T-helper 2 cell treated with Interferon-gamma antibody and Interleukin-4, amounts not matched to agents 100 ng/mL and 5 ng/mL, for 36 hours (primary cell): ENCODE measurements around the gene KLB. TPM values are rescaled to one million over a fixed set of nuclear protein-coding genes. Genes with fewer than 3 reads are reported as not detected.
"Not testable (repeated sequence)": the region's sequence is repeated elsewhere in the genome, so short reads cannot be mapped to it uniquely, and the experiment has no call there.

Experiments used
- intact Hi-C: fragments of 100-400 bp; cut with micrococcal nuclease; formaldehyde crosslinking; loops from one replicate; pipeline ENCODE4 v1.15.1; 2023
- total RNA-seq: library from RNA; stranded (reverse); gene quantifications from 2 replicates; pipeline ENCODE4 v1.2.3, GENCODE V29; 2022

KLB gene
- total RNA-seq, 1 donor from 2014 or later: not detected

DNA sequence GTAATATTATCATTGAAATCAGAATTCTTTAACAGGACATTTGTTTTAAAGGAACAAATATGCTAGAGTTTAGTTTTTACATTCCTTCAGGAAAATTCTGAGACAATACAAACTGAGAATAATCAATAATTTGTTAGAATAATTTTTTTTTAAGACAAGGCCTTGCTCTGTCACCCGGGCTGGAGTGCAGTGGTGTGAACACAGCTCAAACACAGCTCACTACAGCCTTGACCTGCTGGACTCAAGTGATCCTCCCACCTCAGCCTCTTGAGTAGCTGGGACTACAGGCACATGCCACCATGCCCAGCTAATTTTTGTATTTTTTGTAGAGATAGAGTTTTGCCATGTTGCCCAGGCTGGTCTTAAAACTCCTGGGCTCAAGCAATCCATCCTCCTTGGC lies 18.6 kb downstream of the KLB start:
- intact Hi-C loops: not testable (repeated sequence)

DNA sequence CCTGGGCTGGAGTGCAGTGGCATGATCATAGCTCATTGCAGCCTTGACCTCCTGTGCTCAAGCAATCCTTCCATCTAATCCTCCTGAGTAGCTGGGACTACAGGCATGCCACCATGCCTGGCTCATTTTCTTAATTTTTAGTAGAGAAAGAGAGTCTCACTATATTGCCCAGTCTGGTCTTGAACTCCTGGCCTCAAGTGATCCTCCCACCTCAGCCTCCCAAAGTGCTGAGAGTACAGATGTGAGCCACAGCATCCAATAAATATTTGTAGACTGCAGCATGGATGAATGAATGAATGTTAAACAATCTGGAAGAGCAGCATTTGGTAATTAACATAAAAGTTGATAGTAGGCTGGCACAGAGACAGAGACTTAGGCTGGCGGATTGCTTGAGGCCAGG lies 20.0 kb downstream of the KLB start:
- intact Hi-C loops: no loop called here

DNA sequence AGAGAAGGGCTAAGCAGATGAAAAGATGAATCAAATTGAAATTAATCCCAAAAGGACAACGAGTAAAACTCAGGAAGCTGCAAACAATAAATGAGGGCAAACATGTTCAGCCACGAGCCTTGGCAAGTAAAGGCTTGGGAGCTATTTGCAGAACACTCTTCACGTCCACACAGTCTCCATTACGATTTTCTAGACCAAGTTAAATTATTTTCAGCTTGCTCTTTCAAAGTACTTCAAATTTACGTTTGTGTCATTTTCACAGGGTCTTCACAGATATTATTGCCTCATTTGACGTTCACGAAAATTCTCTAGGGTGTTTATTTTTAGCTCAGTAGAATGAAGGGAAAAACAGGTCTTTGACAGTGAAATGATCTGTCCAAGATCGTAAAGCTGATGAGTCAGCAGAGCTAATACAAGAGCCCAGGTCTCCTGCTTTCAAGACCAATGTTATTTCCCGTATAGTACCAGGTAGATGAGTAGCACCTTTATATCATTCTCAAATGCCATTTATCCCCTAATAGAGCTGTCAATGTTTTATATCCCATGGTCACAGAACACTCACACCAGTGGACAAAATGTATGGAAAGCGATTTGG lies 20.9 kb downstream of the KLB start:
- intact Hi-C loops: no loop called here

DNA sequence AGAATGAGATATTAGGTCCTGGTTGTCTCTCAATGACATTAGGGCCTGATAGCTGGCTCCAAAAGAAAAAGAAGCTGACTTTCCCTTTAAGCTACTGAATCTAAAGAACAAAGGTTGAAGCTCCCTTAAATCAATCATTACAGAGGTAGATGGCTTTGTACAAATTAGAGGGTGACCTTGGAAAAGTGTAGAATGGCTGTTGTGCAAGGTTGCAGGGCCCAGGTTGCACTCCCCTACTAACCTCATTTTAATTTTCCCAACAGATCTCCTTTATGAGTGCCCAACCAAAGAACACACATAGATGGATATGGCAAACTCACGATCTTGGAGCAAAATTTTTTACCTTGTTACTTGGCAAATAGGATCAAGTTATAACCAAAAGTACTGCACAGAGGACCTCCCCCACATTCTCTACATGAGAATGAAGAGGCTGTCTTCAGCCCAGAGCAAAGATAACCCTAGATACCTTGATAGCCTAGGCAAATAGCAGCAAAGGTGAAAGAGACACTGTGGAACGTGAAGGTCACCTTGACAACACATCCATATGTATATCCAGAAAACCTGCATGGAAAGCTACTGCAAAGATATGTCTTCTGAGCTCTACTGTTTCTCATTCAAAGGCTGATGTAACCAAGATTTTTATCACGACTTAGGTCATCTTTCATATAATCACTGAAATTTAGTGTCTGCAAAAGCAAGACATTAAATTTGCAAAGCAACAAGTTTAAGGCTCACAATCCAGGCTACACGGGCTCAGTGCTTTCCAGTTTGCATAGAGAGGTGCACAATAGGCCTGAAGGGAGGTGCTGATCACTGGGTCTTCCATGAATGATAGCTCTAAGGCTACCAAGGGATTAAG lies 23.0 kb downstream of the KLB start:
- intact Hi-C loops: no loop called here

DNA sequence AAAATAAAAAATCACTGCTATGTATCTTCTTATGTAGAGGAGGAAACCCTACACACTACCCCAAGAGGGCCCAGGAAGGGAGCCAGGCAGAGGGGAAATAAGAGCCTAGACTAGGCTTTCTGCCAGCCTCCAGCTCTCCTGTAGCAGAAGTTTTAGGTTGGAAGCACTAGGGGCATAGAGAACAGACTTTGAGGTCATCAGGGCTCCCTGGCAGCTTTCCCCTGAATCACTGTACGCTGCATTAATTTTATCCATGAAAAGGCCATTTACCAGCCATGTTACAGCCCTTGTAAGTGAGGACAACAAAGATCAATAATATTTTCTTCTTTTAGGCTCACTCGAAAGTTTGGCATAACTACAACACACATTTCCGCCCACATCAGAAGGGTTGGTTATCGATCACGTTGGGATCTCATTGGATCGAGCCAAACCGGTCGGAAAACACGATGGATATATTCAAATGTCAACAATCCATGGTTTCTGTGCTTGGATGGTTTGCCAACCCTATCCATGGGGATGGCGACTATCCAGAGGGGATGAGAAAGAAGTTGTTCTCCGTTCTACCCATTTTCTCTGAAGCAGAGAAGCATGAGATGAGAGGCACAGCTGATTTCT lies 27.3 kb downstream of the KLB start:
- intact Hi-C loops: no loop called here

DNA sequence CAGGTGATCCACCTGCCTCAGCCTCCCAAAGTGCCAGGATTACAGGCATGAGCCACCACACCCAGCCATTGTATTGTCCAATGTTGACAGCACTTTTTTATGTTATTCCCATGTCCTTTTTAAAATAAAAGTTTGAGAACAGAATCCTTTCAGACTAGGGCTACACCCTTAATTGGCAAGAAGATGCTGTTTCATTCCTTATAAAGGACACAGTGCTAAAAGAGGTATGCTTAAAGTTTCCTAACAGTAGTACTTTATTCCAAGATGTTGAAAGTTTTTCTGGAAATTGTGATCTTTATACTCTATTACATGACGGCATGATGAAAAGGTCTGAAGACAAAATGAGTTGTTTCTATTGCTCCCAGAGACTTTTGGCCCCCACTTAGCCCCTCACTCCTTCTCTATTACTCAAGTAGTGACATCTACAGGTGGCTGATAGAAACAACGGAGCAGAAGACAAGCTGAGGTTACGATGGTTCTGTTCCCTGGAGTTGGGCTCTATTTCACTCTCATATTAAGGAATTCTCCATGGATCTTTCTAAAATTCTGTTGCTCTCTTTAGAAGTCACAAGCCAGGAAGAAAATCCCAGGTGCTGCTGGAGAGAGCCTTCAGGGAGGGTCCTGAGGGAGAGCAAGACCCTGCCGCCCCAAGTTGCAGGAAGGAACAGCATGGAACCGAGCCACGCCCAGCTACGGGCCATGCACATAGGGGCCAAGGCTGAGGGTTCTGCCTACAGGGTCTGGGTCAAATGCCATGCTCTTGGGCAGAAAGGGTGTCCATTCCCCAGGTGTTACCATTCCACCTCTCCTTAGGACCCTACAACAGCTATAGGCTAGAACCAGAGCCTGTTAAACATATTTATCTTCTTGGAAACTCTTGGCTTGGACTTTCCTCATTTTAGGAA lies 29.2 kb downstream of the KLB start:
- intact Hi-C loops: no loop called here

DNA sequence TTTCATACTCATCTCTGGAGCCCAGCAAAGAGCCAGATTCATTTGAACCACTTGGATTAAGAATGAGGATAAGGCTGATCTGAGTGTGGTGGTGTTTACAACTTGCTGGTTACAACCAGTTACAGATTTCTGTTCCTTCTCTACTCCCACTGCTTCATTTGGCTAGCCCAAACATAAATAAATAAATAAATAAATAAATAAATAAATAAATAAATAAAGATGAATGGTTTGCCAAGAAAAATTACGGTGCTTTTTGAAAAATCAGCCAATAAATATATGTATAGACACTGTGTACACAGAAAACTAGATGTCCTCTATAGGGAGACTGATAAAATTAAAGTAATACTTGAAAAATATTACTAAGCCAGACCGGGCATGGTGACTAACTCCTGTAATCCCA lies 34.9 kb downstream of the KLB start:
- intact Hi-C loops: no loop called here

DNA sequence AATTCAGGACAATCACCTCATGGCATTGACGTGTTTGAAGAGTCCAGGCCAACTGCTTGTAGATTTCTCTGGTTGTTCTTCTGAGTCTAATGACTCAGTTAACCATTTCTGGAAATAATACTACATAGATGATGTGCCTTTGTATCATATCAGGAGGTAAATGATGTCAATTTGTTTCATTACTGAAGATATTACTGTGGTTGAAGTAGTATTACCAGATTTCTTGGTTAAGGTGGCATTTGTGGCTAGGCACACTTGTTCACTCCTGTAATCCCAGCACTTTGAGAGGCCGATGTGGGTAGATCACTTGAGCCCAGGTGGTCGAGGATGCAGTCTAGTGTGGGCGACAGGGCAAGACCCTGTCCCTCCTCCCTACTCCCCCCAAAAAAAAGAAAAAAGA lies 36.3 kb downstream of the KLB start:
- intact Hi-C loops: no loop called here

DNA sequence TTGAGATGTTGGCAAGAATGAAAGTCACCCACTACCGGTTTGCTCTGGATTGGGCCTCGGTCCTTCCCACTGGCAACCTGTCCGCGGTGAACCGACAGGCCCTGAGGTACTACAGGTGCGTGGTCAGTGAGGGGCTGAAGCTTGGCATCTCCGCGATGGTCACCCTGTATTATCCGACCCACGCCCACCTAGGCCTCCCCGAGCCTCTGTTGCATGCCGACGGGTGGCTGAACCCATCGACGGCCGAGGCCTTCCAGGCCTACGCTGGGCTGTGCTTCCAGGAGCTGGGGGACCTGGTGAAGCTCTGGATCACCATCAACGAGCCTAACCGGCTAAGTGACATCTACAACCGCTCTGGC lies 39.7 kb downstream of the KLB start:
- intact Hi-C loops: no loop called here

DNA sequence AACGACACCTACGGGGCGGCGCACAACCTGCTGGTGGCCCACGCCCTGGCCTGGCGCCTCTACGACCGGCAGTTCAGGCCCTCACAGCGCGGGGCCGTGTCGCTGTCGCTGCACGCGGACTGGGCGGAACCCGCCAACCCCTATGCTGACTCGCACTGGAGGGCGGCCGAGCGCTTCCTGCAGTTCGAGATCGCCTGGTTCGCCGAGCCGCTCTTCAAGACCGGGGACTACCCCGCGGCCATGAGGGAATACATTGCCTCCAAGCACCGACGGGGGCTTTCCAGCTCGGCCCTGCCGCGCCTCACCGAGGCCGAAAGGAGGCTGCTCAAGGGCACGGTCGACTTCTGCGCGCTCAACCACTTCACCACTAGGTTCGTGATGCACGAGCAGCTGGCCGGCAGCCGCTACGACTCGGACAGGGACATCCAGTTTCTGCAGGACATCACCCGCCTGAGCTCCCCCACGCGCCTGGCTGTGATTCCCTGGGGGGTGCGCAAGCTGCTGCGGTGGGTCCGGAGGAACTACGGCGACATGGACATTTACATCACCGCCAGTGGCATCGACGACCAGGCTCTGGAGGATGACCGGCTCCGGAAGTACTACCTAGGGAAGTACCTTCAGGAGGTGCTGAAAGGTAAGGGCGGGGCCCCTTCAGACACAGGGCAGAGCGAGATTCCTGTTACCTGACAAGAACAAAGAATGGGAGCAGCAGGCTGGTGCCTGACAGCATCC lies 40.3 kb downstream of the KLB start:
- intact Hi-C loops: no loop called here

DNA sequence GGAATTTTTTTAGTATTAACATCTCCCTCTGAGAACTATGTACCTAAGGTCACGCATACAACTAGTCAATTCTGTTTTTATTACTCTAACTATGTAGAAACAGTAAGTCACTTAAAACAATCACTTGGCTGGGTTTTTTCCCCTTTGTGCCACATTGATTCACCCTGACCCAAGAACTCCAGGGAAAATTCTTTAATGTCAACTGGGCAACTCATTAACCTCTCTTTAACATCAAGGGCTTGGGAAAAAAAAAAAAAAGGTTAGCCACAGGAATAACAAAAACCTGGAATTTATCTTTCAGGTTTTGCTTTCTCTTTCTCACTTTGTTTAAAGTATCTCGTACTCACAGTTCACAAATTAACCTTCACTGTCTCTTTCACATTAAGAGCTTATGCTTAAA lies 43.9 kb downstream of the KLB start:
- intact Hi-C loops: loop anchor here (10.0 kb wide), 1 partner anchor 406 kb away; no protein-coding TSS in a partner anchor

DNA sequence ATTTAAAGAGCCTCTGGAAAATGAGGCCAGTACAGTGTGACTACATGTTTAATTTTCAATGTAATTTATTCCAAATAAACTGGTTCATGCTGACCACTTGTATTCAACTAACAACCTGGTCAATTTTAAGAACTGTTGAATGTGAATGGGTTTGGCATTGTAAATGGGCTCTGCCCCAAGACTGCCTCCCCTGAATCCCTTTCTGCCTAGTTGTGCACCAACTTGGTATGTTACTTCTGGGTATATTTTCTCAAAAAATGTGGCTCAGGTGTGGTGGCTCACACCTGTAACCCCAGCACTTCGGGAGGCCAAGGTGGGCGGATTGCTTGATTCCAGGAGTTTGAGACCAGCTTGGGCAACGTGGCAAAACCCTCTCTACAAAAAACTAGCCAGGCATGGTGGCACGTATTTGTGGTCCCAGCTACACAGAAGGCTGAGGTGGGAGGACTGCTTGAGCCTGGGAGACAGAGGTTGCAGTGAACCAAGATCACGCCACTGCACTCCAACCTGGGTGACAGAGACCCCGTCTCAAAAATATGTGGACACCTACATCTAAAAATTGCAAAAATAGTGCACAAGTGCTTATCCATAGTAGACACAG lies 44.8 kb downstream of the KLB start:
- intact Hi-C loops: loop anchor here (10.0 kb wide), 1 partner anchor 407 kb away; no protein-coding TSS in a partner anchor

DNA sequence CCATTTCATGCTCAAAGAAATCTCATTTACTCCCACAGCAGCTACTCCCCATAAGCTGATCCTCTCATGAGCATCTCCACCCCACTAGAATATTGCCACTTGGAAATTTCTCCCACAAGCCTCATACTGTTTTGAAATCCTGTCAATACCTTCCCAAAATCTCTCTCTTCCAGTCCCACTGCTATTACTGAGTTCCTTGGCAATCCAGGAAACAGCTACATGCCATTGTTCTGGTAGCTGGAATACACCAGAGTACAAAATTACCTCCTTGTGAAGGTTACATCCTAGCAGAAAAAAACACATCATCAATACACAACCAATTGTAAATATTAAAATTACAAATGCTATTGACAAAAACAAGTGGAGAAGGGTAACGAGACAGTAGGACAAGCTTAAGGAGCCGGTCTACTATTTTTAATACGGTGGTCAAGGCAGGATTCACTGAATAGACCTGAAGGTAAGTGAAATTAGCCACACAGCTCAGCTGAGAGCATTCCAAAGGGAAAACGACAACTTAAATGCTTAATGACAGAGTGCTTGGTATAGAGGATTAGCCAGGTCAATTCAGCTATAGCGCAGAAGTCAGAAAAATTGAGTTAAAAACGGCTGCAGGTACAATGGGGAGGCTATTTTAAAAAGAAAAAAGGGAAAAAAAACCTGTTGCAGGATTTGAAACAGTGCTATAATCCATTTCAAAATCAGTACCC lies 45.6 kb downstream of the KLB start:
- intact Hi-C loops: loop anchor here (10.0 kb wide), 1 partner anchor 408 kb away; no protein-coding TSS in a partner anchor

DNA sequence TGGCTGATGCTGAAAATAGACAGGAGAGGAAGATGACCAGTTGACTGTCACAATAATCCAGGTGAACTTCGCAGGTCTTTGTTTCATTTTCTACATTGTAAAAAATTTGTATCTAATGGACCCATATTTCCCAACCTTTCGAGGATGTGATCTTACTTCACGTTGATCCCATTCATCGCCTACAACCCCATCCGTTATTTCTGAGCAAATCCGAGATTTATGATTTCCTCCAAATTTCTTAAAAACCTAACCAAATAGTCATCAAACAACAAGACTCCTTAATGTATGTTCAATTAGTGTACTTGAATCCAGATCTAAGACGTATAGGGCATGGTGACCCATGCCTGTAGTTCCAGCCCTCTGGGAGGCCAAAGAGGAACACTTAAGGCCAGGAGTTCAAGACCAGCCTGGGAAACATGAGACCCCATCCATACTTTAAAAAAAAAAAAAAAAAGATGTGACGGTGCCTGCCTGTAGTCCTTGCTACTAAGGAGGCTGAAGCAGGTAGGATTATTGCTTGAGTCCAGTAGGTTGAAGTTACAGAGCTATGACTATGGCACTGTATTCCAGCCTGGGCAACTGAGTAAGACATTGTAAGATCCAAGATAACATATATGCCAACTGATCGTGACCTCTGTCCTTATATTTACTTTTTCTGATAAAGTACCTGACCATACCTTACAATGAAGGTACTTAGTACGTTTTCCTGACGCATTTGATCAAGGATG lies 46.3 kb downstream of the KLB start:
- intact Hi-C loops: loop anchor here (10.0 kb wide), 1 partner anchor 408 kb away; no protein-coding TSS in a partner anchor

DNA sequence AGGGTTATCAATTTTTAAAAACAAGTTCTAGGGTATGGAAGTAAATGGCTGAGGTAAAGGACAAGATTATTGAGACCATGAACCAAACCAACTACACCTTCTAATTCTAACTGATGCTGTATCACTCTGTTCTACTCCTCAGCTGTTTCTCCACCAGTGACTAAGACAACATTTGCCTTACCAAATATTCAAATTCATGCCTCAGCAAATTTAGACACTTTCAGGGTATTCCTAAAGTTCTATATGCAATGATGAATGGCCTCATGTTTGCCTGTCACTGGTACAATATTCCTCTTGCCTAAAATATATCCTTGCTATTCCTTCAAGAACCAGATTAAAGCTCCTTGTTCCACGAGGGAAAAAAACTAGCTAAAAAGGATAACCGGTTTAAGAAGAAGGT lies 47.0 kb downstream of the KLB start:
- intact Hi-C loops: loop anchor here (10.0 kb wide), 1 partner anchor 409 kb away; no protein-coding TSS in a partner anchor

DNA sequence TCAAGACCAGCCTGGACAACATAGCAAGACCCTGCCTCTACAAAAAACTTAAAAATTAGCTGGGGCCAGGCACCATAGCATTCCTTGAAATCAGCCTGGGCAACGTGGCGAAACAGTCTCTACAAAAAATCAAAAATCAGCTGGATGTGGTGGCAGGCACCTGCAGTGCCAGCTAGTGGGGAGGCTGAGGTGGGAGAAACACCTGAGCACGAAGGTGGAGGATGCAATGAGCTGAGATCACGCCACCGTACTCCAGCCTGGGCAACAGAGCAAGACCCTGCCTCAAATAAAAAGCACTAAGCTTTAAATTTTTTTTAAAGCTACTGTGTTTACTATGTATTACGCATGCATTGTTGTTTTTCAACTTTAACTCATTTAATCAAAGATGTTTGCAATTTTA lies 48.8 kb downstream of the KLB start:
- intact Hi-C loops: loop anchor here (5.0 to 10.0 kb wide), 2 partner anchors 182 to 411 kb away; partner anchors contain the start of gene SMIM14

DNA sequence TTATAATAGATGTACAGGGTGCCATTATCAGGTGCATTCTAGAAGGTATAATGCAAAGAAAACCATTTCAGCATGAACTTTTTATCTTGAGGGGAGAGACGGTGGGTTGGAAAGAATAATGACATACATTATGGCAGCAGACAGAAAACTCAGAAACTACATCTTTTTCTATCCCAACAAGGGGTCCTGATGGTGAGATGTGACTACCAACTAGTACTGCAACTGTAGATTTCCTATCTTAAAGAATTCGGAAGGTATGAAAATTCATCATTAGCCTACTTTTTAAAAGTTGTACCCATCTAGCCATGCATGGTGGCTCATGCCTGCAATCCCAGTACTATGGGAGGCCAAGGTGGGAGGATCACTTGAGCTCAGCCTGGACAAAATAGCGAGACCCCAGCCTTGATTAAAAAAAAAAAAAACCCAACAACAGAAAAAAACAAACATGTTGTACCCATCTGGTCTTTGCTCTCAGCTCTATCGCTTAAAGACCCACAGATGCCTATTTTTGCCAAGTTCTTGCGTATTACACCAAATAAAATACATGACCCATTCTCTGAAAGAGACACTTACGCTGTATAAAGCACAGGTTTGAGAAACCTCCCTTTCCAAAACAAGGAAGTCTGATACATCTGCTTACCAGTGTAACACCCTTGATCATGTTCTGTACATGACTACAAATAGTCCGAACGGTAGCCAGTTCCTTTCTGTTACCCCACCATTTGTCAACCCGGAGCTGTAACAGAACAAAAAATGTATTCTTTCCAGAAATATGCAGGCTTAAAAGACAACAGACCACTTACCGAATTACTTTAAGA lies 50.4 kb downstream of the KLB start:
- intact Hi-C loops: loop anchor here (5.0 to 10.0 kb wide), 2 partner anchors 180 to 412 kb away; partner anchors contain the start of gene SMIM14

DNA sequence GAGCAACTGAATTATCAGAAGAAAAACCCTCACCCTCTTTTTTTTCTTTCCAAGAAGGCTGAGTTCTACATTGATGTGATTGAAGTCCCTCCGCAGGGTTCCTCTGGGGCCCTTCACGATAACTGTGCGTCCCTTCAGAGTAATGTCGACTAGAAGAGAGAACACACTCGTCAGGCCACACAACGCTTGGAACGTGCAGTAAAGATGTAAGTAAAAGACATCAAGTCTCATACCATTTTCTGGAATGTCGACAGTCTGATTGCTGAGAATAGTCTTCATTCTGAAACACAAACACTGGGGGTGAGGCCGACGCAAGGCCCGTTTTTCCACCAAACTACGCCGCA lies 51.4 kb downstream of the KLB start:
- intact Hi-C loops: loop anchor here (1.0 to 10.0 kb wide), 7 partner anchors 69 to 599 kb away; partner anchors contain the start of genes N4BP2, PDS5A, RFC1 and SMIM14
